DOHH2 (cell line): ENCODE data around the gene BMAL2.
A peak's percentile ranks its signal among the peaks of the same experiment; 100 is the strongest.

Experiments
- H3F3A ChIP-seq: fragments of 200-600 bp; sonication (generic), shearing (Covaris generic); 2 replicates; pipeline ENCODE4 v1.6.0; 2016; ENCODE audit warnings: antibody characterized with exemption, mild to moderate bottlenecking; ENCODE audit not compliant: control insufficient read depth, insufficient read depth
- H3K27ac ChIP-seq: fragments of 200-600 bp; sonication (generic); 2 replicates; pipeline ENCODE4 v1.5.1; 2014; ENCODE audit warnings: low read depth, mild to moderate bottlenecking, low read length, moderate library complexity
- H3K27me3 ChIP-seq: fragments of 200-600 bp; sonication (generic); 2 replicates; pipeline ENCODE4 v1.6.1; 2014; ENCODE audit warnings: mild to moderate bottlenecking, low read length, mixed read lengths; ENCODE audit not compliant: control insufficient read depth
- H3K36me3 ChIP-seq: fragments of 200-600 bp; sonication (generic); 2 replicates; pipeline ENCODE4 v1.6.1; 2014; ENCODE audit warnings: mild to moderate bottlenecking, low read length, moderate library complexity, mixed read lengths; ENCODE audit not compliant: control insufficient read depth
- H3K4me1 ChIP-seq: fragments of 200-600 bp; sonication (generic); 2 replicates; pipeline ENCODE4 v1.6.1; 2014; ENCODE audit warnings: mild to moderate bottlenecking, low read length, mixed read lengths; ENCODE audit not compliant: control insufficient read depth
- H3K4me2 ChIP-seq: fragments of 200-600 bp; sonication (generic); 2 replicates; pipeline ENCODE4 v1.6.0; 2014; ENCODE audit warnings: mild to moderate bottlenecking, low read length, moderate library complexity
- H3K4me3 ChIP-seq: fragments of 200-600 bp; sonication (generic); 2 replicates; pipeline ENCODE4 v1.5.1; 2014; ENCODE audit warnings: mild to moderate bottlenecking, low read length, mixed read lengths
- H3K79me2 ChIP-seq: fragments of 200-600 bp; sonication (generic); 2 replicates; pipeline ENCODE4 v1.6.1; 2014; ENCODE audit warnings: mild to moderate bottlenecking, low read length, mixed read lengths; ENCODE audit not compliant: control insufficient read depth
- H3K9me2 ChIP-seq: fragments of 200-600 bp; sonication (generic); replicated peaks from 2 replicates; pipeline ENCODE4 v1.6.1; 2014; ENCODE audit warnings: mild to moderate bottlenecking, low read length, mixed read lengths; ENCODE audit not compliant: control insufficient read depth
- H3K9me3 ChIP-seq: fragments of 200-600 bp; sonication (generic); 2 replicates; pipeline ENCODE4 v1.6.1; 2014; ENCODE audit warnings: antibody characterized with exemption, low read length, mixed read lengths; ENCODE audit not compliant: control insufficient read depth, insufficient read depth
- H4K20me1 ChIP-seq: fragments of 200-600 bp; sonication (generic); 2 replicates; pipeline ENCODE4 v1.6.0; 2014; ENCODE audit warnings: low read depth, mild to moderate bottlenecking, antibody characterized with exemption, low read length, moderate library complexity; ENCODE audit not compliant: control insufficient read depth, insufficient read depth
- EZH2phosphoT487 ChIP-seq: fragments of 200-600 bp; sonication (generic); IDR thresholded peaks from 2 replicates; pipeline ENCODE4 v1.6.1; 2017; ENCODE audit warnings: borderline replicate concordance, mild to moderate bottlenecking, antibody characterized with exemption, low read length, moderate library complexity, mixed read lengths
- TF ChIP-seq, protein P1 (sequence below): fragments of 200-600 bp; sonication (generic); IDR thresholded peaks from one replicate; pipeline ENCODE4 v1.5.1; 2014; ENCODE audit warnings: antibody characterized with exemption, mild to moderate bottlenecking, low read depth, low read length; ENCODE audit not compliant: poor library complexity, severe bottlenecking

Gene BMAL2, protein sequence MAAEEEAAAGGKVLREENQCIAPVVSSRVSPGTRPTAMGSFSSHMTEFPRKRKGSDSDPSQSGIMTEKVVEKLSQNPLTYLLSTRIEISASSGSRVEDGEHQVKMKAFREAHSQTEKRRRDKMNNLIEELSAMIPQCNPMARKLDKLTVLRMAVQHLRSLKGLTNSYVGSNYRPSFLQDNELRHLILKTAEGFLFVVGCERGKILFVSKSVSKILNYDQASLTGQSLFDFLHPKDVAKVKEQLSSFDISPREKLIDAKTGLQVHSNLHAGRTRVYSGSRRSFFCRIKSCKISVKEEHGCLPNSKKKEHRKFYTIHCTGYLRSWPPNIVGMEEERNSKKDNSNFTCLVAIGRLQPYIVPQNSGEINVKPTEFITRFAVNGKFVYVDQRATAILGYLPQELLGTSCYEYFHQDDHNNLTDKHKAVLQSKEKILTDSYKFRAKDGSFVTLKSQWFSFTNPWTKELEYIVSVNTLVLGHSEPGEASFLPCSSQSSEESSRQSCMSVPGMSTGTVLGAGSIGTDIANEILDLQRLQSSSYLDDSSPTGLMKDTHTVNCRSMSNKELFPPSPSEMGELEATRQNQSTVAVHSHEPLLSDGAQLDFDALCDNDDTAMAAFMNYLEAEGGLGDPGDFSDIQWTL

DNA sequence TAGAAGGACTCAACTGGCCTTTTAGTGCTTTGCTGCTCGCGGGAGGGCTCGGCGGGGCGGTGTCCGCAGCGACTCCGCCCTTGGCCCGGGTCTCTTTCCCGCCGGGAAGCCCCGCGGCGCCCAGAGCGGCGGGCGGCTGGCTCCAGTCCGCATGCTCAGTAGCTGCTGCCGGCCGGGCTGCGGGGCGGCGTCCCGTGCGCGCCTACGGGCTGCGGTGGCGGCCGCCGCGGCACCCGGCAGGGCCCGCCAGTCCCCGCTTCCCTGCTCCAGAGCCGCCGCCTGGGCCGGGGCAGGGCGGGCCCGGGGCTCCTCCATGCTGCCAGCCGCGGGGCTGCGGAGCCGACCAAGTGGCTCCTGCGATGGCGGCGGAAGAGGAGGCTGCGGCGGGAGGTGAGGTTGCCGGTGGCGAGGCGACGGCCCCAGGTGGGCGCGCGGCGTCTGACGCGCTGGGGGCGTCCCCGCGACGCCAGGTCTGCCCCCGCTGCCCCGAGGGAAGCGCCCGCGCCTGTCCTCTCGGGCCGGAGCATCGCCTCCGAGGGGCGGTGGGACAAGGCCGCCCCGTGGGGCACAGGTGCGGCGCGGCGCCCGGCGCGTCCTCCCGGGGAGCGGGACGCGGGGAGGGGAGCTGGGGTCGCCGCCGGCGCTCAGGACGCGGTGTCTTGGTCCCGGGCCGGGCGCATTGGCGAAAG lies at the start of gene BMAL2:
Gene BMAL2 (plus strand): TSS at position 123 of the 689 bp plus-strand sequence. CDS start 237 bp downstream, at position 360.
- TF ChIP-seq, protein P1, sequence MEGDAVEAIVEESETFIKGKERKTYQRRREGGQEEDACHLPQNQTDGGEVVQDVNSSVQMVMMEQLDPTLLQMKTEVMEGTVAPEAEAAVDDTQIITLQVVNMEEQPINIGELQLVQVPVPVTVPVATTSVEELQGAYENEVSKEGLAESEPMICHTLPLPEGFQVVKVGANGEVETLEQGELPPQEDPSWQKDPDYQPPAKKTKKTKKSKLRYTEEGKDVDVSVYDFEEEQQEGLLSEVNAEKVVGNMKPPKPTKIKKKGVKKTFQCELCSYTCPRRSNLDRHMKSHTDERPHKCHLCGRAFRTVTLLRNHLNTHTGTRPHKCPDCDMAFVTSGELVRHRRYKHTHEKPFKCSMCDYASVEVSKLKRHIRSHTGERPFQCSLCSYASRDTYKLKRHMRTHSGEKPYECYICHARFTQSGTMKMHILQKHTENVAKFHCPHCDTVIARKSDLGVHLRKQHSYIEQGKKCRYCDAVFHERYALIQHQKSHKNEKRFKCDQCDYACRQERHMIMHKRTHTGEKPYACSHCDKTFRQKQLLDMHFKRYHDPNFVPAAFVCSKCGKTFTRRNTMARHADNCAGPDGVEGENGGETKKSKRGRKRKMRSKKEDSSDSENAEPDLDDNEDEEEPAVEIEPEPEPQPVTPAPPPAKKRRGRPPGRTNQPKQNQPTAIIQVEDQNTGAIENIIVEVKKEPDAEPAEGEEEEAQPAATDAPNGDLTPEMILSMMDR = no peak
- TF ChIP-seq EZH2phosphoT487 = peak; percentile 56; the same call in 1 of the 2 replicates
- Histone ChIP-seq H4K20me1 (no peaks in the 10 kb centered on the region), H3K4me1 (peaks cover 24% of the 10 kb centered on the region), H3K4me2 (peak within 1 kb of the TSS; percentile 91), H3K36me3 (no peaks in the 10 kb centered on the region), H3K4me3 (peak within 1 kb of the TSS; percentile 74), H3K9me2 (no peaks in the 10 kb centered on the region), H3K79me2 (peaks cover 10% of the 10 kb centered on the region), H3F3A (no peaks in the 10 kb centered on the region; the same call in 1 of the 2 replicates), H3K9me3 (no peaks in the 10 kb centered on the region), H3K27me3 (peaks cover 26% of the 10 kb centered on the region), H3K27ac (no peak within 1 kb of the TSS)

DNA sequence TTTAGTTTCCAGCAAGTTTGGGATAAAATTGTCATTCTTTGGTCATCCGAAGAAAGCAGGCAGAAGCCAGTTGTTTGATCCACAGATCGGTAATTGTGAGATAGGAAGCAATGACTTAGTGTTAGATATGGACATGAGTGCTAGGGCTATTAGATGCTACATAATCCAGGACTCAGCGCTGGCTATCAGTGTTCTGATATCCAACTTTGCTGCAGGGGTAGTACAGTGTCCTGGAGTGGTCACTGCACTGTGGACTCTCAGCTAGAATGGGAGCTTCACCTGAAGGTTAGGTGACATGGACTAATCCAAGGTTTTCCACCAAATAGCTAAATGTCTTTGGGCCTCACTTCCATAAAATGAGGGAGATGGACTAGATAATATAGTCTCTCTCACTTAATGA lies 48.6 kb upstream of the BMAL2 start:
- no peaks in the 10 kb centered on the region for H3K27me3 ChIP-seq
- no peak overlapping the region for H3K4me3 ChIP-seq
- no peaks in the 10 kb centered on the region for H3K79me2 ChIP-seq
- H4K20me1 ChIP-seq = no peaks in the 10 kb centered on the region
- H3K27ac ChIP-seq = no peak overlapping the region
- no peaks in the 10 kb centered on the region for H3K9me3 ChIP-seq
- H3K36me3 ChIP-seq = no peaks in the 10 kb centered on the region
- H3K4me1 ChIP-seq = peaks cover 19% of the 10 kb centered on the region
- H3K9me2 ChIP-seq = no peaks in the 10 kb centered on the region
- TF ChIP-seq, protein P1 = no peak
- no peak for TF ChIP-seq EZH2phosphoT487
- no peaks in the 10 kb centered on the region for H3F3A ChIP-seq
- H3K4me2 ChIP-seq = no peak overlapping the region

DNA sequence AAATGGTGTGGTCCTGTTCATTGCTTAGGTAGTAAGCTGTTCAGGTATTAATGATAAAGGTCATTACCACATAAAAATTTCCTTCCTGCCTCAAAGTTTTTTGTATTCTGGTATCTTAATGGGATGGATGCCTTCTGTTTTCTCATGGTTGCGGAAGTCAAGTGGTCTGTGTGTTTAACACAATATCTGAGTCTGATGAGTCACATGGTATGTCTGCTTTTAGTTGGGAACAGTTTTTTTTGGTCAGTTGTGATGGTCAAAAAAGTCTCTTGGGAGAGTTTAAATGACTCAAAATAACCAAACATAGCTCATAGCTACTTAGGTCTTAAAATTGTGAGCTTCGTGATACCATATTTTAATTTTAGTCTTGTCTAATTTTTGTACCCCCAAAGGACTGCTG lies 47.9 kb upstream of the BMAL2 start:
- no peak overlapping the region for H3K4me2 ChIP-seq
- no peak overlapping the region for H3K4me3 ChIP-seq
- TF ChIP-seq, protein P1 = no peak
- no peak for TF ChIP-seq EZH2phosphoT487
- no peaks in the 10 kb centered on the region for H3F3A ChIP-seq
- H3K36me3 ChIP-seq = no peaks in the 10 kb centered on the region
- H3K79me2 ChIP-seq = no peaks in the 10 kb centered on the region
- no peak overlapping the region for H3K27ac ChIP-seq
- no peaks in the 10 kb centered on the region for H4K20me1 ChIP-seq
- no peaks in the 10 kb centered on the region for H3K9me3 ChIP-seq
- H3K4me1 ChIP-seq = peaks cover 25% of the 10 kb centered on the region
- H3K27me3 ChIP-seq = no peaks in the 10 kb centered on the region
- no peaks in the 10 kb centered on the region for H3K9me2 ChIP-seq
